Measurements from ENCODE around the gene APBA2.

DNA sequence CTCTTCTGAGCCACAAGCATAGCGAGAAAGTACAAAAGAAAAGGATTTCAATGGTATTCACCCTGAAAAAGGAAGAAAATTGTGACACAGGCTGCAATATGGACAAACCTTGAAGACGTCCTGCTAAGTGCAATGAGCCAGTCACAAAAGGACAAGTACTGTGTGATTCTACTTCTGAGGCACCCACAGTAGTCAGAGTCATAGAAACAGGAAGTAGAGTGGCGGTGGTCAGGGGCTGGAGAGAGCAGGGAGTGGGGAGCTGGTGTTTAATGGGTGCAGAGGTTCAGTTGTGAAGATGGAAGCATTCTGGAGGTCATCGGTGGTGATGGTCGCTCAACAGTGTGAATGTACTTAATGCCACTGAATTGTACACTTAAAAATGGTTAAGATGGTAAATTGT lies 180.5 kb downstream of the APBA2 start:
- TF ChIP-seq, protein P1, sequence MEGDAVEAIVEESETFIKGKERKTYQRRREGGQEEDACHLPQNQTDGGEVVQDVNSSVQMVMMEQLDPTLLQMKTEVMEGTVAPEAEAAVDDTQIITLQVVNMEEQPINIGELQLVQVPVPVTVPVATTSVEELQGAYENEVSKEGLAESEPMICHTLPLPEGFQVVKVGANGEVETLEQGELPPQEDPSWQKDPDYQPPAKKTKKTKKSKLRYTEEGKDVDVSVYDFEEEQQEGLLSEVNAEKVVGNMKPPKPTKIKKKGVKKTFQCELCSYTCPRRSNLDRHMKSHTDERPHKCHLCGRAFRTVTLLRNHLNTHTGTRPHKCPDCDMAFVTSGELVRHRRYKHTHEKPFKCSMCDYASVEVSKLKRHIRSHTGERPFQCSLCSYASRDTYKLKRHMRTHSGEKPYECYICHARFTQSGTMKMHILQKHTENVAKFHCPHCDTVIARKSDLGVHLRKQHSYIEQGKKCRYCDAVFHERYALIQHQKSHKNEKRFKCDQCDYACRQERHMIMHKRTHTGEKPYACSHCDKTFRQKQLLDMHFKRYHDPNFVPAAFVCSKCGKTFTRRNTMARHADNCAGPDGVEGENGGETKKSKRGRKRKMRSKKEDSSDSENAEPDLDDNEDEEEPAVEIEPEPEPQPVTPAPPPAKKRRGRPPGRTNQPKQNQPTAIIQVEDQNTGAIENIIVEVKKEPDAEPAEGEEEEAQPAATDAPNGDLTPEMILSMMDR (IDR thresholded peaks at IDR 0.05; ENCODE audit: borderline replicate concordance, extremely low read depth, low read length, poor library complexity, severe bottlenecking) = no peak
- TF ChIP-seq EZH2 (IDR thresholded peaks at IDR 0.05; ENCODE audit: borderline replicate concordance, low read depth, low read length, severe bottlenecking) = no peak

All from DND-41 (cell line).